HEK293 (cell line): ENCODE measurements around the gene CFAP46.

Source experiments
- CTCF ChIA-PET: fragments of 350-600 bp; formaldehyde crosslinking; extraction: SDS; loops from one replicate; lab custom pipeline; 2021; ENCODE audit warnings: antibody characterized with exemption; lab: Yijun Ruan, JAX
- POLR2A ChIA-PET: fragments of 300-600 bp; formaldehyde crosslinking; extraction: SDS; loops from one replicate; lab custom pipeline; 2020; ENCODE audit warnings: antibody characterized with exemption, inconsistent platforms; lab: Yijun Ruan, JAX
- H3K27ac ChIP-seq: fragments of 200-500 bp; sonication (Bioruptor generic); 2 replicates; pipeline ENCODE4 v1.5.1; 2014; ENCODE audit warnings: low read depth, low read length, control low read depth, inconsistent platforms; ENCODE audit errors: extremely low read depth
- H3K36me3 ChIP-seq, 2 experiments: fragments of 200-500 bp in 1 of 2; sonication (Bioruptor generic) in 1 of 2; 1 replicate in 1 of 2; 2 replicates in 1 of 2; pipeline ENCODE4 v1.5.1; 2014 to 2017; ENCODE audit warnings: inconsistent platforms in 2 of 2, low read length in 2 of 2; ENCODE audit not compliant: control insufficient read depth in 2 of 2, insufficient read depth in 1 of 2
- H3K4me1 ChIP-seq: fragments of 200-500 bp; sonication (Bioruptor generic); 2 replicates; pipeline ENCODE4 v1.5.1; 2014; ENCODE audit warnings: mild to moderate bottlenecking, low read length, inconsistent platforms; ENCODE audit not compliant: control insufficient read depth, insufficient read depth
- H3K4me3 ChIP-seq: 2 replicates; pipeline ENCODE4 v1.5.1; 2011; ENCODE audit warnings: low read depth, mild to moderate bottlenecking, control low read depth, low read length, moderate library complexity
- H3K9me3 ChIP-seq: fragments of 200-500 bp; sonication (Bioruptor generic); 2 replicates; pipeline ENCODE4 v1.5.1; 2014; ENCODE audit warnings: low read depth, low read length, inconsistent platforms; ENCODE audit not compliant: control insufficient read depth, insufficient read depth
- REPIN1 ChIP-seq: fragments of 450-650 bp; formaldehyde crosslinking; IDR thresholded peaks from 2 replicates; pipeline ENCODE4 v1.5.1; 2017; ENCODE audit warnings: missing biosample characterization, missing genetic modification characterization, low read depth
- TCF7L2 ChIP-seq: IDR thresholded peaks from 2 replicates; pipeline ENCODE4 v1.6.1; 2011; ENCODE audit warnings: low read depth, mild to moderate bottlenecking, inconsistent platforms, low read length, moderate library complexity, borderline replicate concordance
- ZBTB7A ChIP-seq: fragments of 450-650 bp; formaldehyde crosslinking; IDR thresholded peaks from 2 replicates; pipeline ENCODE4 v1.5.1; 2016; ENCODE audit warnings: low read depth, missing biosample characterization, missing genetic modification characterization
- ZBTB8A ChIP-seq: fragments of 450-650 bp; formaldehyde crosslinking; IDR thresholded peaks from 2 replicates; pipeline ENCODE4 v1.5.1; 2016; ENCODE audit warnings: missing biosample characterization, missing genetic modification characterization
- ZNF169 ChIP-seq: fragments of 450-650 bp; formaldehyde crosslinking; IDR thresholded peaks from 2 replicates; pipeline ENCODE4 v1.5.1; 2016; ENCODE audit warnings: missing biosample characterization, missing genetic modification characterization
- ZNF2 ChIP-seq: fragments of 450-650 bp; formaldehyde crosslinking; IDR thresholded peaks from 2 replicates; pipeline ENCODE4 v1.5.1; 2016; ENCODE audit warnings: missing biosample characterization, missing genetic modification characterization
- ZNF223 ChIP-seq: fragments of 450-650 bp; formaldehyde crosslinking; IDR thresholded peaks from 2 replicates; pipeline ENCODE4 v1.5.1; 2016; ENCODE audit warnings: missing biosample characterization, missing genetic modification characterization
- ZNF23 ChIP-seq: fragments of 450-650 bp; formaldehyde crosslinking; IDR thresholded peaks from 2 replicates; pipeline ENCODE4 v1.5.1; 2016; ENCODE audit warnings: missing biosample characterization, missing genetic modification characterization, borderline replicate concordance
- ZNF266 ChIP-seq: fragments of 450-650 bp; formaldehyde crosslinking; IDR thresholded peaks from 2 replicates; pipeline ENCODE4 v1.5.1; 2016; ENCODE audit warnings: missing biosample characterization, missing genetic modification characterization, low read depth
- ZNF350 ChIP-seq: fragments of 450-650 bp; formaldehyde crosslinking; IDR thresholded peaks from 2 replicates; pipeline ENCODE4 v1.5.0; 2017; ENCODE audit warnings: missing biosample characterization, mild to moderate bottlenecking, missing genetic modification characterization
- ZNF366 ChIP-seq: fragments of 450-650 bp; formaldehyde crosslinking; conservative IDR thresholded peaks from 2 replicates; pipeline ENCODE4 v1.5.1; 2016; ENCODE audit warnings: missing biosample characterization, missing genetic modification characterization
- ZNF416 ChIP-seq: fragments of 450-650 bp; formaldehyde crosslinking; IDR thresholded peaks from 2 replicates; pipeline ENCODE4 v1.5.1; 2016; ENCODE audit warnings: missing biosample characterization, missing genetic modification characterization
- ZNF514 ChIP-seq: fragments of 450-650 bp; formaldehyde crosslinking; IDR thresholded peaks from 2 replicates; pipeline ENCODE4 v1.5.1; 2016; ENCODE audit warnings: missing biosample characterization, missing genetic modification characterization
- ZNF529 ChIP-seq: fragments of 450-650 bp; formaldehyde crosslinking; IDR thresholded peaks from 2 replicates; pipeline ENCODE4 v1.5.1; 2017; ENCODE audit warnings: missing genetic modification characterization, missing biosample characterization; ENCODE audit not compliant: insufficient replicate concordance
- ZNF548 ChIP-seq: fragments of 450-650 bp; formaldehyde crosslinking; IDR thresholded peaks from 2 replicates; pipeline ENCODE4 v1.5.1; 2016; ENCODE audit warnings: missing biosample characterization, missing genetic modification characterization
- ZNF596 ChIP-seq: fragments of 450-650 bp; IDR thresholded peaks from 2 replicates; pipeline ENCODE4 v1.5.0; 2018; ENCODE audit warnings: missing biosample characterization, mild to moderate bottlenecking, missing genetic modification characterization, moderate library complexity
- ZNF624 ChIP-seq: fragments of 450-650 bp; formaldehyde crosslinking; IDR thresholded peaks from 2 replicates; pipeline ENCODE4 v1.5.1; 2017; ENCODE audit warnings: missing biosample characterization, missing genetic modification characterization
- ZNF664 ChIP-seq: fragments of 450-650 bp; formaldehyde crosslinking; IDR thresholded peaks from 2 replicates; pipeline ENCODE4 v1.5.1; 2016; ENCODE audit warnings: missing biosample characterization, missing genetic modification characterization
- ZXDB ChIP-seq: fragments of 450-650 bp; formaldehyde crosslinking; IDR thresholded peaks from 2 replicates; pipeline ENCODE4 v1.5.1; 2016; ENCODE audit warnings: missing biosample characterization, missing genetic modification characterization
- TF ChIP-seq, protein P1 (sequence below): fragments of 450-650 bp; formaldehyde crosslinking; IDR thresholded peaks from 2 replicates; pipeline ENCODE4 v1.5.1; 2016; ENCODE audit warnings: missing biosample characterization, missing genetic modification characterization, borderline replicate concordance
- TF ChIP-seq, protein P2 (sequence below): fragments of 450-650 bp; formaldehyde crosslinking; IDR thresholded peaks from 2 replicates; pipeline ENCODE4 v1.5.1; 2016; ENCODE audit warnings: missing biosample characterization, missing genetic modification characterization
- TF ChIP-seq, protein P3 (sequence below): fragments of 450-650 bp; formaldehyde crosslinking; IDR thresholded peaks from 2 replicates; pipeline ENCODE4 v1.5.1; 2016; ENCODE audit warnings: missing biosample characterization, missing genetic modification characterization
- TF ChIP-seq, protein P4 (sequence below): fragments of 450-650 bp; formaldehyde crosslinking; IDR thresholded peaks from 2 replicates; pipeline ENCODE4 v1.5.1; 2017; ENCODE audit warnings: missing biosample characterization, missing genetic modification characterization
- TF ChIP-seq, protein P5 (sequence below): fragments of 450-650 bp; formaldehyde crosslinking; IDR thresholded peaks from 2 replicates; pipeline ENCODE4 v1.5.1; 2016; ENCODE audit warnings: missing biosample characterization, missing genetic modification characterization

CFAP46 gene

DNA sequence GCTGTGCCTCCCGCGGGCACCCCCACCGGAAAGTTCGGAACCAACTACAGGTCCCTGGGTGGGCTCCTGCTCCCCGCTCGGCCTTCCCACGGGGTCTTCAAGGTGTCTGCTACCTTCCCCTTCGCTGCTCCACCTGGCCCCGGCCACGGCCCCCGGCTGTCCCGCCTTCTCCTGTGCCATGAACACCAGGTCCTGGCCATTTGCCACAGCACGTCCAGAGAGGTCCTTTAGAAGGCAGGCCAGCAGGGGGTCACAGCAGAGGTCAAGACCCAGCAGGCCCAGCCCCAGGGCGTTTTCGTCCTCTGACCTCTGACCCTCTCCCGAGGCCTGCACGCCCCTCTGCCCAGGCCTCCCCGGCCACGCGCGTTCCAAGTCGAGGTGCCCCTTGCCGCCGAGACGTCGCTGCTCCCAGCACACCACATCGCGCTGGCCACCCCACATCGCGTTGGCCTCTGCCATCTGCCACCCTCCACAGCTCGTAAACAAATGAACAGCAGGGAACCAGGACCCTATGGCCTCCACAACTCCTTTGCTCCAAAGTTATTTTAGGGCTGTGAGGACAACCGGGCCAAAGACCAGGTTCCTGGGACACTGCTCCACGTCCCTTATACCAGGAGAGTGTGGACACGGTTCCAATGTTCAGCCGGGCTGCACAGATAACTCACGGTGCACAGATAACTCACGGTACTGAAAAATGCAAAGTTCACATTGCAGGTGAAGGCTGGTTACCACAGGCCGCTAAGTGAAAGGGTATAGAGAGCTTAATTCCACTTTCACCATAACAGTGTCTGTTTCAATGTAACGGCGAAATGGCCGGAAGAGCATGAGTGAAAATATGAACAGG lies 74.3 kb downstream of the CFAP46 start (continued):
- TF ChIP-seq, protein P1, sequence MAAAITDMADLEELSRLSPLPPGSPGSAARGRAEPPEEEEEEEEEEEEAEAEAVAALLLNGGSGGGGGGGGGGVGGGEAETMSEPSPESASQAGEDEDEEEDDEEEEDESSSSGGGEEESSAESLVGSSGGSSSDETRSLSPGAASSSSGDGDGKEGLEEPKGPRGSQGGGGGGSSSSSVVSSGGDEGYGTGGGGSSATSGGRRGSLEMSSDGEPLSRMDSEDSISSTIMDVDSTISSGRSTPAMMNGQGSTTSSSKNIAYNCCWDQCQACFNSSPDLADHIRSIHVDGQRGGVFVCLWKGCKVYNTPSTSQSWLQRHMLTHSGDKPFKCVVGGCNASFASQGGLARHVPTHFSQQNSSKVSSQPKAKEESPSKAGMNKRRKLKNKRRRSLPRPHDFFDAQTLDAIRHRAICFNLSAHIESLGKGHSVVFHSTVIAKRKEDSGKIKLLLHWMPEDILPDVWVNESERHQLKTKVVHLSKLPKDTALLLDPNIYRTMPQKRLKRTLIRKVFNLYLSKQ (tag by site-specific recombination), result no peak

DNA sequence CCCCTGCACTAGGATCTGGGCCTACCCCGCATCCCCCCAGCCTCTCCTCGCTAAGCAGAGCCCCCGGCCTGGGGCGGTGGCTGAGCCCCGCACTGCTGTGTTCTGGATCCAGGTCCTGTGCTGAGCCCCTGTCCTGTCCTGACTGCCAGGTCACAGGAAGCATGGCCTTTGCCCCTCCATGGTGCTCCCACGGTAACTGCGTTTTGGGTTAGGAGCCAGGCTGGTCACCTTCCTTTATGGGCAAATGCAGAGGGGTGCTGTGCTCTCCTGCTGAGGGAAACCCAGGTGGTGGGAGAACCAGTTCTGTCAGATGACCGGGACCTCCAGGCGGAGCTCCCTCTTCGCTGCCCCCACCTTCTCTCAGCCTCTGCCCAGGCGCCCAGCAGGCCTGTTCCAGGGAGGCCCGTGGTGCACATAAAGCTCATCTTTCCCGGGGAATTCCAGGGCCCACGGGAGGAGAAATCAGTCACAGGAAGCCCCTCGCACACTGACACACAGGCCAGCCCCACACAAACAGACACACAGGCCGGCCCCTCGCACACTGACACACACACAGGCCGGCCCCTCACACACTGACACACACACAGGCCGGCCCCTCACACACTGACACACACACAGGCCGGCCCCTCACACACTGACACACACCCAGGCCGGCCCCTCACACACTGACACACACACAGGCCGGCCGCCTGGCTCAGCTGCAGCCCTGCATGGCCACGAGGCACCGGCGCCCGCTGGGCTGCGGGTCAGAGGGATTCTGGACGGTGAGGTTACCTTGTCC lies 75.6 kb downstream of the CFAP46 start:
- H3K36me3 ChIP-seq, result no peaks in the 10 kb centered on the region
- H3K9me3 ChIP-seq, result no peaks in the 10 kb centered on the region
- no peak overlapping the region for H3K27ac ChIP-seq
- no peak overlapping the region for H3K4me3 ChIP-seq
- TF ChIP-seq ZNF529 (tag by site-specific recombination) (no peak), ZNF366 (tag by site-specific recombination) (no peak), ZBTB7A (tag by site-specific recombination) (no peak), ZBTB8A (tag by site-specific recombination) (no peak), ZXDB (no peak), ZNF664 (tag by site-specific recombination) (no peak), ZNF266 (tag by site-specific recombination) (no peak), ZNF169 (tag by site-specific recombination) (no peak), ZNF223 (tag by site-specific recombination) (no peak)
- CTCF ChIA-PET, result no interaction called here
- POLR2A ChIA-PET, result no interaction called here
- no peaks in the 10 kb centered on the region for H3K4me1 ChIP-seq

DNA sequence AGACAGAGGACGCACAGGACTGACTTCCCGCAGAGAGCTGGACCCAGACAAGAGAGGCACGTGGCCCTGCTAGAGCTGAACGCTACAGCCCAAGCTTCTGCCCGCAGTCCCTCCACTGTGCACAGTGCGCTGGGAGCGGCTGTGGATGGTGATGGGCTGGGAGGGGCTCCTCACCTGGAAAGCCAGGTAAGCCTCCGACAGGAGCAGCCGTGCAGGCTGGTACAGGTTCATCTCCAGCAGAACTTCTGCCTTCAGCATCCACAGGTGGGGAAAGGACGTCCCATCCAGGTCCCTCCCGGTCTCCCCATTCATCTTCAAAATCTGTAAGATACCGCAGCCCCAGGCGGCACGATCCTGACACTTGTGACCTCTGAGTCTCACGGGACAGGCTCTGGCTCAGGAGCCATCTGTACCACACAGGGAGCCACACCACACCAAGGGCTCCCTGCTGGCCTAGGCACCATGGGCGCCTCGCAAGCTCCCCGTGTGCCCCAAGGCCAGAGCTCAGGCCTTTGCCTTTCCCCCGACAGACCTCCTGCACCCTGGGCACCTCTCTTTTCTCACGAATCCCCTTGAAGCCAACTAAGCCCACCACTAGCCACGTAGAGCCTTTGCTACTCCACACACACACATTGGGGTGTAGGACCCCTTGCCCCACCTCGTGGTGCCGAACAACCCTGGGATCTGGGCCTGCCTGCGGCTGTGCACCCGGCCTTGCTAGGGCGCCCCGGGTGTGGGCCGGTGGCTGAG lies 76.3 kb downstream of the CFAP46 start:
- Histone ChIP-seq H3K9me3 (no peaks in the 10 kb centered on the region), H3K4me3 (no peak overlapping the region), H3K4me1 (no peaks in the 10 kb centered on the region), H3K27ac (no peak overlapping the region), H3K36me3 (no peaks in the 10 kb centered on the region)
- CTCF ChIA-PET, result no interaction called here
- POLR2A ChIA-PET, result no interaction called here
- TF ChIP-seq TCF7L2 (no peak), ZNF23 (no peak), ZNF596 (tag by site-specific recombination) (no peak), ZNF350 (no peak), REPIN1 (tag by site-specific recombination) (no peak), ZNF416 (tag by site-specific recombination) (no peak), ZNF266 (tag by site-specific recombination) (no peak), ZNF624 (no peak), ZNF514 (tag by site-specific recombination) (no peak), ZNF2 (tag by site-specific recombination) (no peak), ZNF548 (no peak)
- TF ChIP-seq, protein P2, sequence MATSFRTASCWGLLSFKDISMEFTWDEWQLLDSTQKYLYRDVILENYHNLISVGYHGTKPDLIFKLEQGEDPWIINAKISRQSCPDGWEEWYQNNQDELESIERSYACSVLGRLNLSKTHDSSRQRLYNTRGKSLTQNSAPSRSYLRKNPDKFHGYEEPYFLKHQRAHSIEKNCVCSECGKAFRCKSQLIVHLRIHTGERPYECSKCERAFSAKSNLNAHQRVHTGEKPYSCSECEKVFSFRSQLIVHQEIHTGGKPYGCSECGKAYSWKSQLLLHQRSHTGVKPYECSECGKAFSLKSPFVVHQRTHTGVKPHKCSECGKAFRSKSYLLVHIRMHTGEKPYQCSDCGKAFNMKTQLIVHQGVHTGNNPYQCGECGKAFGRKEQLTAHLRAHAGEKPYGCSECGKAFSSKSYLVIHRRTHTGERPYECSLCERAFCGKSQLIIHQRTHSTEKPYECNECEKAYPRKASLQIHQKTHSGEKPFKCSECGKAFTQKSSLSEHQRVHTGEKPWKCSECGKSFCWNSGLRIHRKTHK (tag by site-specific recombination), result no peak
- TF ChIP-seq, protein P3, sequence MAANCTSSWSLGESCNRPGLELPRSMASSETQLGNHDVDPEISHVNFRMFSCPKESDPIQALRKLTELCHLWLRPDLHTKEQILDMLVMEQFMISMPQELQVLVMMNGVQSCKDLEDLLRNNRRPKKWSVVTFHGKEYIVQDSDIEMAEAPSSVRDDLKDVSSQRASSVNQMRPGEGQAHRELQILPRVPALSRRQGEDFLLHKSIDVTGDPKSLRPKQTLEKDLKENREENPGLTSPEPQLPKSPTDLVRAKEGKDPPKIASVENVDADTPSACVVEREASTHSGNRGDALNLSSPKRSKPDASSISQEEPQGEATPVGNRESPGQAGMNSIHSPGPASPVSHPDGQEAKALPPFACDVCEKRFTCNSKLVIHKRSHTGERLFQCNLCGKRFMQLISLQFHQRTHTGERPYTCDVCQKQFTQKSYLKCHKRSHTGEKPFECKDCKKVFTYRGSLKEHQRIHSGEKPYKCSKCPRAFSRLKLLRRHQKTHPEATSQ (tag by site-specific recombination), result no peak
- TF ChIP-seq, protein P4, sequence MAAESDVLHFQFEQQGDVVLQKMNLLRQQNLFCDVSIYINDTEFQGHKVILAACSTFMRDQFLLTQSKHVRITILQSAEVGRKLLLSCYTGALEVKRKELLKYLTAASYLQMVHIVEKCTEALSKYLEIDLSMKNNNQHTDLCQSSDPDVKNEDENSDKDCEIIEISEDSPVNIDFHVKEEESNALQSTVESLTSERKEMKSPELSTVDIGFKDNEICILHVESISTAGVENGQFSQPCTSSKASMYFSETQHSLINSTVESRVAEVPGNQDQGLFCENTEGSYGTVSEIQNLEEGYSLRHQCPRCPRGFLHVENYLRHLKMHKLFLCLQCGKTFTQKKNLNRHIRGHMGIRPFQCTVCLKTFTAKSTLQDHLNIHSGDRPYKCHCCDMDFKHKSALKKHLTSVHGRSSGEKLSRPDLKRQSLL, result no peak
- TF ChIP-seq, protein P5, sequence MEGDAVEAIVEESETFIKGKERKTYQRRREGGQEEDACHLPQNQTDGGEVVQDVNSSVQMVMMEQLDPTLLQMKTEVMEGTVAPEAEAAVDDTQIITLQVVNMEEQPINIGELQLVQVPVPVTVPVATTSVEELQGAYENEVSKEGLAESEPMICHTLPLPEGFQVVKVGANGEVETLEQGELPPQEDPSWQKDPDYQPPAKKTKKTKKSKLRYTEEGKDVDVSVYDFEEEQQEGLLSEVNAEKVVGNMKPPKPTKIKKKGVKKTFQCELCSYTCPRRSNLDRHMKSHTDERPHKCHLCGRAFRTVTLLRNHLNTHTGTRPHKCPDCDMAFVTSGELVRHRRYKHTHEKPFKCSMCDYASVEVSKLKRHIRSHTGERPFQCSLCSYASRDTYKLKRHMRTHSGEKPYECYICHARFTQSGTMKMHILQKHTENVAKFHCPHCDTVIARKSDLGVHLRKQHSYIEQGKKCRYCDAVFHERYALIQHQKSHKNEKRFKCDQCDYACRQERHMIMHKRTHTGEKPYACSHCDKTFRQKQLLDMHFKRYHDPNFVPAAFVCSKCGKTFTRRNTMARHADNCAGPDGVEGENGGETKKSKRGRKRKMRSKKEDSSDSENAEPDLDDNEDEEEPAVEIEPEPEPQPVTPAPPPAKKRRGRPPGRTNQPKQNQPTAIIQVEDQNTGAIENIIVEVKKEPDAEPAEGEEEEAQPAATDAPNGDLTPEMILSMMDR (tag by site-specific recombination), result no peak
